Neural cell (in vitro differentiated cells): ENCODE data around the gene PLXDC1. TPM values are rescaled to one million over a fixed set of nuclear protein-coding genes. Genes with fewer than 3 reads are reported as not detected.

Source experiments
- H2AFZ ChIP-seq: fragments of 200-600, 300-800 bp; sonication (generic), shearing (Covaris generic); 2 replicates; pipeline ENCODE4 v1.6.0; 2014; ENCODE audit warnings: low read depth, mild to moderate bottlenecking, antibody characterized with exemption, low read length, moderate library complexity
- H3F3A ChIP-seq: fragments of 200-600 bp; shearing (Covaris generic); 2 replicates; pipeline ENCODE4 v1.6.1; 2016; ENCODE audit warnings: mild to moderate bottlenecking, moderate library complexity, mixed read lengths, antibody characterized with exemption, low read length; ENCODE audit not compliant: insufficient read depth, poor library complexity, severe bottlenecking
- H3K27ac ChIP-seq: fragments of 200-600, 300-800 bp; sonication (generic), shearing (Covaris generic); 2 replicates; pipeline ENCODE4 v1.5.1; 2014; ENCODE audit warnings: mild to moderate bottlenecking, low read length, moderate library complexity
- H3K27me3 ChIP-seq: fragments of 300-800, 200-600 bp; sonication (generic), shearing (Covaris generic); 2 replicates; pipeline ENCODE4 v1.6.0; 2014; ENCODE audit warnings: mild to moderate bottlenecking, low read depth, low read length, moderate library complexity; ENCODE audit not compliant: insufficient read depth
- H3K36me3 ChIP-seq: fragments of 300-800, 200-600 bp; sonication (generic), shearing (Covaris generic); 2 replicates; pipeline ENCODE4 v1.5.1; 2014; ENCODE audit warnings: mild to moderate bottlenecking, antibody characterized with exemption, low read length, moderate library complexity; ENCODE audit not compliant: insufficient read depth
- H3K4me2 ChIP-seq: fragments of 300-800, 200-600 bp; sonication (generic), shearing (Covaris generic); 2 replicates; pipeline ENCODE4 v1.6.0; 2014; ENCODE audit warnings: mild to moderate bottlenecking, low read length
- H3K4me3 ChIP-seq: fragments of 300-800, 200-600 bp; sonication (generic), shearing (Covaris generic); 2 replicates; pipeline ENCODE4 v1.5.1; 2014; ENCODE audit warnings: mild to moderate bottlenecking, low read length, moderate library complexity
- H3K79me2 ChIP-seq: fragments of 200-600 bp; shearing (Covaris generic); replicated peaks from 2 replicates; pipeline ENCODE4 v1.6.0; 2014; ENCODE audit warnings: mild to moderate bottlenecking, low read length, moderate library complexity; ENCODE audit not compliant: insufficient read depth
- H3K9ac ChIP-seq: fragments of 300-800, 200-600 bp; sonication (generic), shearing (Covaris generic); 2 replicates; pipeline ENCODE4 v1.6.1; 2016; ENCODE audit warnings: mild to moderate bottlenecking, low read length, mixed read lengths
- H3K9me2 ChIP-seq: fragments of 200-600 bp; shearing (Covaris generic); 2 replicates; pipeline ENCODE4 v1.6.1; 2016; ENCODE audit warnings: mild to moderate bottlenecking, low read length, mixed read lengths; ENCODE audit not compliant: insufficient read depth
- H3K9me3 ChIP-seq: fragments of 200-600, 300-800 bp; sonication (generic), shearing (Covaris generic); 2 replicates; pipeline ENCODE4 v1.6.1; 2016; ENCODE audit warnings: mild to moderate bottlenecking, mixed run types, low read length, moderate library complexity, mixed read lengths
- H4K20me1 ChIP-seq: fragments of 200-600 bp; shearing (Covaris generic); 2 replicates; pipeline ENCODE4 v1.6.1; 2016; ENCODE audit warnings: mild to moderate bottlenecking, mixed run types; ENCODE audit not compliant: insufficient read depth
- EP300 ChIP-seq: fragments of 450-650 bp; conservative IDR thresholded peaks from 2 replicates; pipeline ENCODE4 v1.6.1; 2014; ENCODE audit warnings: antibody characterized with exemption, mild to moderate bottlenecking, moderate library complexity; ENCODE audit not compliant: poor library complexity, severe bottlenecking
- EZH2 ChIP-seq: fragments of 200-600, 300-800 bp; shearing (Covaris generic), sonication (generic); IDR thresholded peaks from 2 replicates; pipeline ENCODE4 v1.6.1; 2014; ENCODE audit warnings: antibody characterized with exemption, low read length, borderline replicate concordance, mild to moderate bottlenecking; ENCODE audit not compliant: insufficient read depth, poor library complexity, severe bottlenecking
- MXI1 ChIP-seq: fragments of 450-650 bp; conservative IDR thresholded peaks from 2 replicates; pipeline ENCODE4 v1.6.1; 2014; ENCODE audit warnings: antibody characterized with exemption, mild to moderate bottlenecking; ENCODE audit not compliant: poor library complexity, severe bottlenecking
- POLR2AphosphoS5 ChIP-seq: IDR thresholded peaks from 2 replicates; pipeline ENCODE4 v1.6.1; 2012
- RAD21 ChIP-seq: fragments of 450-650 bp; conservative IDR thresholded peaks from 2 replicates; pipeline ENCODE4 v1.6.1; 2014; ENCODE audit warnings: antibody characterized with exemption, mild to moderate bottlenecking, moderate library complexity
- SMC3 ChIP-seq: fragments of 450-650 bp; conservative IDR thresholded peaks from 2 replicates; pipeline ENCODE4 v1.6.1; 2014; ENCODE audit warnings: antibody characterized with exemption, mild to moderate bottlenecking, moderate library complexity; ENCODE audit not compliant: poor library complexity
- TAF1 ChIP-seq: IDR thresholded peaks from 2 replicates; pipeline ENCODE4 v1.6.1; 2012; ENCODE audit warnings: low read depth
- polyA plus RNA-seq: library from polyadenylated mRNA; depleted of rRNA; stranded (reverse); fragments of >200 nt; gene quantifications from 2 replicates; pipeline ENCODE4 v1.2.3, GENCODE V29; 2014
- TF ChIP-seq, protein P1 (sequence below): IDR thresholded peaks from 2 replicates; pipeline ENCODE4 v1.6.1; 2012; ENCODE audit warnings: borderline replicate concordance
- TF ChIP-seq, protein P2 (sequence below): fragments of 450-650 bp; IDR thresholded peaks from 2 replicates; pipeline ENCODE4 v1.5.1; 2014; ENCODE audit warnings: antibody characterized with exemption, mild to moderate bottlenecking, moderate library complexity; ENCODE audit not compliant: poor library complexity, severe bottlenecking

The PLXDC1 gene
- polyA plus RNA-seq, 1 donor from 2014 or later, result 10.0 TPM

DNA sequence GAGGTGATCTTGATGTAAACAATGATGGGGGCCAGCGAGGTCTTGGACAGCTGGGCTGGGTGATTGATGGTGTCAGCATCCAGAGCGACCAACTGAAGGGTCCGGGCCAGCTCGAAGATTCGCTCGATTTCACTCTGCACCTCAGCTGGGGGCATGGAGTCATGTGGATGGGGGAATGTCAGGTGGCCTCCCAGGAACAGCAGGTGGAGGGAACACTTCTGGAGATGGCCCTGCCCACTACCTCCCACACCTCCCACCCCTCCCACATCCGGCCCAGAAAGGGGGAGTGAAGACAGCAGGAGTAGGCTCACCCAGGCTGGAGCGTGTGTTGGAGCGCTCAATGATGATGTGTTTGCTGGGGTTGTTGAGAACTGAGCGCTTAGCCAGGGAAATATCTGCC, 32.3 kb upstream of the PLXDC1 start:
- H3K9ac ChIP-seq, result no peak overlapping the region
- H3K9me2 ChIP-seq, result no peaks in the 10 kb centered on the region
- no peaks in the 10 kb centered on the region for H3F3A ChIP-seq
- H2AFZ ChIP-seq, result no peak overlapping the region
- no peak overlapping the region for H3K4me3 ChIP-seq
- H3K27ac ChIP-seq, result no peak overlapping the region
- no peaks in the 10 kb centered on the region for H3K79me2 ChIP-seq
- H3K4me2 ChIP-seq, result no peak overlapping the region
- H4K20me1 ChIP-seq, result no peaks in the 10 kb centered on the region
- peaks cover 6% of the 10 kb centered on the region for H3K36me3 ChIP-seq
- H3K9me3 ChIP-seq, result no peaks in the 10 kb centered on the region
- H3K27me3 ChIP-seq, result no peaks in the 10 kb centered on the region
- TF ChIP-seq, protein P1, sequence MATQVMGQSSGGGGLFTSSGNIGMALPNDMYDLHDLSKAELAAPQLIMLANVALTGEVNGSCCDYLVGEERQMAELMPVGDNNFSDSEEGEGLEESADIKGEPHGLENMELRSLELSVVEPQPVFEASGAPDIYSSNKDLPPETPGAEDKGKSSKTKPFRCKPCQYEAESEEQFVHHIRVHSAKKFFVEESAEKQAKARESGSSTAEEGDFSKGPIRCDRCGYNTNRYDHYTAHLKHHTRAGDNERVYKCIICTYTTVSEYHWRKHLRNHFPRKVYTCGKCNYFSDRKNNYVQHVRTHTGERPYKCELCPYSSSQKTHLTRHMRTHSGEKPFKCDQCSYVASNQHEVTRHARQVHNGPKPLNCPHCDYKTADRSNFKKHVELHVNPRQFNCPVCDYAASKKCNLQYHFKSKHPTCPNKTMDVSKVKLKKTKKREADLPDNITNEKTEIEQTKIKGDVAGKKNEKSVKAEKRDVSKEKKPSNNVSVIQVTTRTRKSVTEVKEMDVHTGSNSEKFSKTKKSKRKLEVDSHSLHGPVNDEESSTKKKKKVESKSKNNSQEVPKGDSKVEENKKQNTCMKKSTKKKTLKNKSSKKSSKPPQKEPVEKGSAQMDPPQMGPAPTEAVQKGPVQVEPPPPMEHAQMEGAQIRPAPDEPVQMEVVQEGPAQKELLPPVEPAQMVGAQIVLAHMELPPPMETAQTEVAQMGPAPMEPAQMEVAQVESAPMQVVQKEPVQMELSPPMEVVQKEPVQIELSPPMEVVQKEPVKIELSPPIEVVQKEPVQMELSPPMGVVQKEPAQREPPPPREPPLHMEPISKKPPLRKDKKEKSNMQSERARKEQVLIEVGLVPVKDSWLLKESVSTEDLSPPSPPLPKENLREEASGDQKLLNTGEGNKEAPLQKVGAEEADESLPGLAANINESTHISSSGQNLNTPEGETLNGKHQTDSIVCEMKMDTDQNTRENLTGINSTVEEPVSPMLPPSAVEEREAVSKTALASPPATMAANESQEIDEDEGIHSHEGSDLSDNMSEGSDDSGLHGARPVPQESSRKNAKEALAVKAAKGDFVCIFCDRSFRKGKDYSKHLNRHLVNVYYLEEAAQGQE, result no peak
- TF ChIP-seq EZH2, result no peak
- no peak for TF ChIP-seq TAF1
- no peak for TF ChIP-seq EP300
- TF ChIP-seq MXI1, result no peak
- TF ChIP-seq, protein P2, sequence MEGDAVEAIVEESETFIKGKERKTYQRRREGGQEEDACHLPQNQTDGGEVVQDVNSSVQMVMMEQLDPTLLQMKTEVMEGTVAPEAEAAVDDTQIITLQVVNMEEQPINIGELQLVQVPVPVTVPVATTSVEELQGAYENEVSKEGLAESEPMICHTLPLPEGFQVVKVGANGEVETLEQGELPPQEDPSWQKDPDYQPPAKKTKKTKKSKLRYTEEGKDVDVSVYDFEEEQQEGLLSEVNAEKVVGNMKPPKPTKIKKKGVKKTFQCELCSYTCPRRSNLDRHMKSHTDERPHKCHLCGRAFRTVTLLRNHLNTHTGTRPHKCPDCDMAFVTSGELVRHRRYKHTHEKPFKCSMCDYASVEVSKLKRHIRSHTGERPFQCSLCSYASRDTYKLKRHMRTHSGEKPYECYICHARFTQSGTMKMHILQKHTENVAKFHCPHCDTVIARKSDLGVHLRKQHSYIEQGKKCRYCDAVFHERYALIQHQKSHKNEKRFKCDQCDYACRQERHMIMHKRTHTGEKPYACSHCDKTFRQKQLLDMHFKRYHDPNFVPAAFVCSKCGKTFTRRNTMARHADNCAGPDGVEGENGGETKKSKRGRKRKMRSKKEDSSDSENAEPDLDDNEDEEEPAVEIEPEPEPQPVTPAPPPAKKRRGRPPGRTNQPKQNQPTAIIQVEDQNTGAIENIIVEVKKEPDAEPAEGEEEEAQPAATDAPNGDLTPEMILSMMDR, result no peak
- TF ChIP-seq RAD21, result no peak
- no peak for TF ChIP-seq POLR2AphosphoS5
- no peak for TF ChIP-seq SMC3

DNA sequence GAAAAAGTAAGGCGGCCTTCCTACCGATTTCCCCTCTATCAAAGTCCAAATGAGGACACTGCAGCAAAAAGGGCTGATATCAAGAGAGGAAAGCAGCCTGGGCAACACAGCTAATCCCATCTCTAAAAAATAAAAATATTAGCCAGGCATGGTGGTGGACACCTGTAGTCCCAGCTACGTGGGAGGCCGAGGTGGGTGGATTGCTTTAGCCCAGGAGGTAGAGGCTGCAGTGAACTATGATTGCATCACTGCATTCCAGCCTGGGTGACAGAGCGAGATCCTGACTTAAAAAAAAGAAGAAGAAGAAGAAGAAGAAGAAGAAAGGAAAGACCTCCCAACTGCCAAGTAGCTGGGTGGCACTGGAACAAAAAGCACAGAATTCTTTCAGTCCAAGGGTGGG, 31.6 kb upstream of the PLXDC1 start:
- H2AFZ ChIP-seq, result no peak overlapping the region
- no peaks in the 10 kb centered on the region for H3K27me3 ChIP-seq
- H3K79me2 ChIP-seq, result no peaks in the 10 kb centered on the region
- no peaks in the 10 kb centered on the region for H3K9me2 ChIP-seq
- H3K27ac ChIP-seq, result no peak overlapping the region
- no peak overlapping the region for H3K4me2 ChIP-seq
- TF ChIP-seq EP300 (no peak), POLR2AphosphoS5 (no peak), RAD21 (no peak), EZH2 (no peak), TAF1 (no peak), MXI1 (no peak)
- TF ChIP-seq, protein P2, result no peak
- peaks cover 6% of the 10 kb centered on the region for H3K36me3 ChIP-seq
- no peaks in the 10 kb centered on the region for H3F3A ChIP-seq
- H4K20me1 ChIP-seq, result no peaks in the 10 kb centered on the region
- H3K9ac ChIP-seq, result no peak overlapping the region
- H3K9me3 ChIP-seq, result no peaks in the 10 kb centered on the region
- H3K4me3 ChIP-seq, result no peak overlapping the region
